Activated T-cell treated with anti-CD3 and anti-CD28 coated beads for 1 hour (primary cell): Measurements from ENCODE around the gene KRT73.

Experiments
- DNase-seq: peaks from one replicate; pipeline ENCODE4 v3.0.0-alpha.2; 2020; ENCODE audit warnings: low read depth

Gene KRT73

DNA sequence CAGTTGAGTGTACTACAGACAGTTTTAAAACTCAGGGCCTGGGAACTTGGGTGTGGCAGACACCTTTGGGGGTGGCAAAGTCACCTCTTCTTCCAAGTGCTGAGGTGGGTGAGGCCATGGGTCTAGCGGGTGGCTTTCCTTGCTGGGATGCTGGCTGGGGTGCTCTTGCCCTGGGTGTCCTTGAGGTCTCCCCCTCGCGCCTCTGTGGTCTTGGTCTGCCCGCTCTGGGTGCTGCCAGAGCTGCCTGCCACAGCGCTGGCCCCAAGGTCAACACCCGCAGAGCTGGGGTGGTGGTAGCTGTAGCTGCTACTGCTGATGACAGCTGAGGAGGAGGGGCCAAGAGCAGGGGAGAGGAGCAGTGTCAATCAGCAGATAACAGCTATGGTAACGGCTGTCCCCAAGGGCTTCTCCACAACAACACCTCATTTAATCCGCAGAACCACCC lies 51.5 kb downstream of the KRT73 start:
- no peak for DNase-seq

DNA sequence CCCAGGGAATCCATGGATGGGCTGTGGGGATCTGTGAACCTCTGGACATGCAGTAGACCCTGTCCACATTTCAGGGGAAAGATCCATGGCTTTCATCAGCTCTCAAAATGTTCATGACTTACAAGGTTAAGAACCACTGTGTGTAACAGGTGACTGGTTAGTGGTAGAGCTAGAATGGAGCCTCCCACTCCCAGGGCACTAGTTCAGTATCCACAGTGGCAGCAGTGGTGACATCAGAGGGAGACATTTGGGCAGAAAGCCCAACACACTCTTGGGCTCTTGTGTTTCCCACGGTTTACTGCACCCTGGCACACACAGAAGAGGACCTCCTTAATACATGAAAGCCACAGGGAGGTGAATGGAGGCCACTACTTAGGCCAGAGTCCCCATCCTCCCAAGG lies 53.8 kb downstream of the KRT73 start:
- no peak for DNase-seq

DNA sequence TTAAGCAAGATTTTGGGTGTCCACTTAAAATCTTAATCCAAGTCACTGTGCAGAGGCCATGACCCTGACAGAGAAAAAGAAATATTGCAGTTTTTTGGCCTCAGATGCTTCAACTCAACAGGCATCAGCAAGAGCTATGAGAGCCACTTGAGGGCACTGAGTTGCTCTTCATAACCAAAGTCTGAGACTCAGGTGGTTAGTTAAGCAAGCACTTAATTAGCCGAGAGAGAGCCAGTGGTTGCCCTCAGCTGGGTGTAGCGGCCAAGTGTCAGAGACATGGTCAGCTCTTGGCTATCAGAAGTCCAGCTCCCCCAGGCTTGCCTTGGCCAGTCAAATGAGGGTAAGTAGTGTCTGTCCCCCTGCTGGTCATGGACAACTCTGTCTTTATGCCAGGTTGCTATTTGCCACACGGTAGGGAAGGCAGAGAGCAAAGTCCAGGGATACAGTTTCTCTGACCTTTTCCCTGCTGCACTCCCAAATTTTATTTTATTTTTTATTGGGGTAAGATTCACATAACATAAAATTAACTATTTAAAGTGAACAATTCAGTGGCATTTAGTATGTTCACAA lies 56.4 kb downstream of the KRT73 start:
- no peak for DNase-seq

DNA sequence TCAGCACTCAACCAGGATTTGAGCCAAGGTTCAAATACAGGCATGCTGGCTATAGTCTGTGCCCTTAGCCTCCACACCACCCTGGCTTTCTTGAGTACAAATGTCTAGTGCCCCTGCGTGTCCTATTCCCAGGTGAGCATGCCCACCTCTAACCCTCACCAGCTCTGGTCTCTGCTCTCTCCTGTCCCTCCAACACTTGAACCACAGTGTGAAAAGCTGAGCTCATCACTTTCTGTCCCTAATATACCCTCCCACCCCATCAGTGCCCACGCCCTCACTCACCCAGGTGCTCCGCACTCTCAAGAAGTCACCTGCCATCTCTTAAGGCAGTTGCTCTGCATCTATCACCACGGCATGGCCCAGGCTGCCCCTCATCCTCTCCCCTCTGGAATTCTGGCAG lies 58.4 kb downstream of the KRT73 start:
- no peak for DNase-seq

DNA sequence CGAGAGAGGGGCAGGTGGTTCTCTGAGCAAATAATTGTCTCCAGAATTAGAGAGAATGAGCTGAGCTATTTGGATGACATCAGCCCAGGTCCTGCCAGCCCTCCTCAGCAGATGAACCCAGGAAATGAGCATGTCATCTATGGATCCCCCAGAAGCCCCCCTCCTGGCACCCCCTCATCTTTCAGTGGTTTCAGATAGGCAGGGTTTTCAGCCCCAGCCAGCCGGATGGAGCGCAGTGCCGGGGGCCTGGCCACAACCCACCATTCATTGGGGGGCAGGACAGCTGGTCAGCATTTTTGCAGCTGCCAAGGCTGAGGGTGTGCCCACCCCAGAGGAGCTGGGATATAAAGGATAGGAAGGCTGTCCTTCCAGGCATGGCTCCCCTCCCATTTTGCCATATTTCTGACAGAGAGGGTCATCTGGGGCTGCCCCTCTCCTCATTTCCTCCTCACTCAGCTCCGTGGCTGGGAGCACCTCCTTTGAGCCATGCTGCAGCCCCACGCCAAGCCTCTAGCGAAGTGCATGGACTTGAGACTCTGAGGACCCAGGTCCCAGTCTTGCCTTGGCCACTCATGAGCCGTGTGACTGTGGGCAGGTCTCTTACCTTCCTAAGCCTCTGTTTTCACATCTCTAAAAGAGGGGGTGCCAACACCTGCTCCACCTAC lies 59.4 kb downstream of the KRT73 start:
- DNase-seq, result no peak
